GM21576 (cell line): ENCODE measurements around the gene GLMP.
"Not testable (repeated sequence)": the region's sequence is repeated elsewhere in the genome, so short reads cannot be mapped to it uniquely, and the experiment has no call there.

Experiments
- ATAC-seq: cut with Tn5 transposase; IDR thresholded peaks from one replicate; pipeline ENCODE4 v1.9.1; 2021; ENCODE audit warnings: mild to moderate bottlenecking, moderate library complexity; ENCODE audit not compliant: unreplicated experiment

GLMP gene, protein sequence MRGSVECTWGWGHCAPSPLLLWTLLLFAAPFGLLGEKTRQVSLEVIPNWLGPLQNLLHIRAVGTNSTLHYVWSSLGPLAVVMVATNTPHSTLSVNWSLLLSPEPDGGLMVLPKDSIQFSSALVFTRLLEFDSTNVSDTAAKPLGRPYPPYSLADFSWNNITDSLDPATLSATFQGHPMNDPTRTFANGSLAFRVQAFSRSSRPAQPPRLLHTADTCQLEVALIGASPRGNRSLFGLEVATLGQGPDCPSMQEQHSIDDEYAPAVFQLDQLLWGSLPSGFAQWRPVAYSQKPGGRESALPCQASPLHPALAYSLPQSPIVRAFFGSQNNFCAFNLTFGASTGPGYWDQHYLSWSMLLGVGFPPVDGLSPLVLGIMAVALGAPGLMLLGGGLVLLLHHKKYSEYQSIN

DNA sequence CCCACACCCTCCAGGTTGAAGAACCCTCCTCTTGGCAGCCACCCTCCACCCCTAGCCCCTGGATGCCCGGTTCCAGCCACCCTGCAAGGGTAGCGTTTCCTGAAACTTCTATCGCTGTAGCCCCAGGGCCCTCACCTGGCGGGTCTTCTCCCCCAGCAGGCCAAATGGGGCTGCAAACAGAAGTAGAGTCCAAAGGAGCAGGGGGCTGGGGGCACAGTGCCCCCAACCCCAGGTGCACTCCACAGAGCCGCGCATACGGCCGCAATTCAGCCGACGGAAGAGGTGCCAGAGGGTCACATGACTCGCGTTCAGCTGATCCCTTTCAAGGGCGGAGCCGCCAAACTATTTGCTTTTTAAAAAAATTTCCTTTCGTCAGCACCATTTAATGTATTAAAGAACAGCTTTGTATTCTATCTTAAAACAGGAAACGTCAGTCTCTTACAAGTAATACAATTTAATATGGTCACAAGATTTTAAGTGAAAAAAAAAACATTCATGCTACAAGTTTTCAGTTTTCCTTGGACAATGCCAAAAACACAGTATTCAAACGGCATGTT, at the start of gene GLMP:
Gene GLMP (minus strand): TSS at position 289 of the 557 bp plus-strand sequence. CDS start 34 bp downstream, at position 255.
- ATAC-seq, result no peak

DNA sequence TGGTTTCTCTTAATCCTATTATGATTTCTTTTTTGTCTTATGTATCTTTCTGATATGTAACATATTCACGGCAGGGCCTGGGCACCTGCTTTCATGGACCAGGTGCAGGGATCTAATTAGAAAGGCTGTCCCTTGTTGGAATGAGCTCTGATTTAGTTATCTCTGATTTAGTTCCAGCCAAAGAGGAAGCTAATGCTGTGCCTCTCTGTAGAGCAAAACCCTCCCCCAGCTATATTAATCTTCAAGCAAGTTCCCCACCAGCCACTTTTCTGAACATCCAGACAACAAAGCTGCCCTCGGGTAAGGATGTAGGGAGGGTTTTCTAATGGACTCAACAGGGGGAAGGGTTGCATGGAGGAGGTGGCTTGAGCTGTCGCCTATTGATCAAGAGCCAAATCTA, 48.9 kb upstream of the GLMP start:
- no peak for ATAC-seq

DNA sequence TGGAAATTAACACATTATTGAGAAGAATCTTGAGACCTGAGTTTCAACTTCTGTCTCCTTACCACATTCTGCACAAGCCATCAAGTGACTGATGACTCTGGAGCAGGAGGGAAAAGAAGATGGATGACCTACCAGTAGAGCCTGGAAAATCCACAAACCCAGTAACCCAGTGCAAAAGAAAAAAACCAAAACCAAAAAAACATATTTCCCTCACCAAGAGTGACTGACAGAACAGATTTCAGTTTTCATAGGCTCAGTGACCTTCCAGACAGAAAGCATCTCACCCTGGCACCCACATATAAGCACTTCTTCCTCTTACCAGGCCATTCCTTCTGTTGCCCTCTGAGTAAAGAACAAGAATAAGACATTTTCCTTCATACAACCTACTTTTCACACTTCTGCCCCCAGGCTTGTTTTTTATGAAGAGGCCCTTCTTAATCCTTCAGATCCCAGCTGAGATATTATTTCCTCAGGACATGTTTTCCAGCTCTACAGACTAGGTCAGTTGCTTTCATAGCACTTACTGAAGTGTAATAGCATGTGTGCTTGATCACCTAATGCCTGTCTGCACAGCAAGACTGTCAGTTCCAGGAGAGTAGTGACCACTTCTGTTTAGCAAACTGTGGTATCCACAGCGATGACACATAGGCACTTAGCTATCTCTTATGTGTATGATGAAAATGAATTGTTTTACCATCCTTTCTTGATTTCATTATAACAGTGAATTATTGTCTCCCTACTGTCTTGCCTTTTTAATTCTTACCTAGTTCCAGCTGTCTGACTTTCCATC, 46.9 kb upstream of the GLMP start:
- ATAC-seq, result no peak

DNA sequence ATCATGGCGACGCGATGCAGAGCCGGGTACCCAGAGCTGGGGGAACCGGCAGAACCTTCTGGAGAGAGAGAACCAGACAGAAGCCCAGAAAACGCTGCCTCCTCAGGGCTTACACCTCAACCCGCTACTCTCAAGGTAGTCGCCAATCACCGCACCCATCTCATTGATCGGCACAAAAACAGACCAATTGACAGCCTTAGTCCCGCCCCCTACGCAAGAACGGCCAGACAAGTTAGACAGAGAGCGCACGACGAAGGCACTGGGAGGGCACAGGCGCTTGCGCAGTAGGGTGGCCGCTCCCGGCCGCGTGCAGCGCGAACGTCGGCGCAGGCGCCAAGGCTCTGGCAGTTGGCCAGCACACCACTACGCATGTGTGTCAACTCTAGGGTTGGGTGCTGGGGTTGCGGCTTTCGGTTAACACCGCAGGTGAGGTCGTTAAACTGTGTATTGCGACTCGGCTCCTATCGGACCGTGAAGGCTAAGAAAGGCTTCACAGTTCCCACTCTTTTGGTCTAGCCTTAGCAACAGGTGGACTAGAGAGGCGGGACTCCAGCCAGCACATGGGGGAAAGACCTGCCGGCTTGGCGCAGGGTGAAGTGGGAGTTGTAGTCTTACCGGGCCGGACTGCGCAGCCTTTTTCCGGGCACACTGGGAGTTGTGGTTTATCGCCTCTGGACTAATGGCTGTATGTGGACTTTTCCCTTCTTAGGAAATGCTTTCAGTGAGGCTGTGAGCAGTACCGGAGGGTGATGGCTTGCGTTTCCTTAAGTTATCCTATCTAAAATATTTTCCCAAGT, 42.9 kb upstream of the GLMP start, which contains the start of the genes CCT3 and TSACC:
Gene CCT3 (minus strand): TSS at position 113 of the 797 bp plus-strand sequence. CDS start 108 bp downstream, at position 5.
Gene TSACC (plus strand): TSS at position 347 of the 797 bp plus-strand sequence. CDS start 1,232 bp downstream, outside the sequence.
- ATAC-seq, result peak; percentile 88

DNA sequence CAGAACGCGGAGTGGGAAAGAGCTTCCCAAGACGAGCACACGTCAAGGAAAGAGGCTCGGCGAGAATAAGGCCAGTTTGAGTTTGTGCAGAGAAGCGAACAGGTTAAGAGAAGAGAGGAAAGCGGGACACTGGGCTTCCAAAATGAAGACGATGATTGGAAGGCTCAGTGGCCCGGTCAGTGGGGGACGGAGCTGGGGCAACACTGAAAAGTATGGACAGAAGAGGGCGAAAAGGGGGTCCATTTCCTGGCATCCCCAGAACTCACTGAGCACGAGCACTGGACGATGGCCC, 42.4 kb upstream of the GLMP start:
- ATAC-seq, result no peak

DNA sequence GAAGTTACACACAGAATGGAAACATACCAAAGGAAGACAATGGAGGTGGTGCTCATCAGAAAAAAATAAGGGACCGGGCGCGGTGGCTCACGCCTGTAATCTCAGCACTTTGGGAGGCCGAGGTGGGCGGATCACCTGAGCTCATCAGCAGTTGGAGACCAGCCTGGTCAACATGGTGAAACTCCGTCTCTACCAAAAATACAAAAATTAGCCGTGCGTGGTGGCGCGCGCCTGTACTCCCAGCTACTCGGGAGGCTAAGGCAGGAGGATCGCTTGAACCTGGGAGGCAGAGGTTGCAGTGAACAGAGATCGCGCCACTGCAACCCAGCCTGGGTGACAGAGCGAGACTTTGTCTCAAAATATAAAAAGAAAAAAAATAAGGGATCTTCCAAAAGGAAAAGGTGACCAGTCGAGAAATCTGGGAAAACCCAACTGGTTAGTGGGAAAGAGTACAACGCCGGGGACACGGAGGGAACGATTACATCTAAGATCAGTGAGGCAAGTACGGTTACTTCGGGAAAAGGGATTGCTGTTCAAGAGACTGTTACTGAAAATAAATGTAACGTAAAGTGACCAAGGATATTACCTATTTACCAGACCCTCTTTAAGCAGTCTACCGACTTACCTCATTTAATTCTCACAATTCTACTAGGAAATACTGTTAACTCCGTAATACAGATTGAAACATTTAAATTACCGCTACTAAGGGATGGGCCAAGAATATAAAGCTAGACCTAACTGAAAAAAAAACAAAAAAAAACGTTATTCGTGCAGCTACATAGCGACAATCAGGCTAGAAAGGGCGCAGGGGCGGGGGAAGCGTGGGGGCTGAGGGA, 41.8 kb upstream of the GLMP start:
- no peak for ATAC-seq

DNA sequence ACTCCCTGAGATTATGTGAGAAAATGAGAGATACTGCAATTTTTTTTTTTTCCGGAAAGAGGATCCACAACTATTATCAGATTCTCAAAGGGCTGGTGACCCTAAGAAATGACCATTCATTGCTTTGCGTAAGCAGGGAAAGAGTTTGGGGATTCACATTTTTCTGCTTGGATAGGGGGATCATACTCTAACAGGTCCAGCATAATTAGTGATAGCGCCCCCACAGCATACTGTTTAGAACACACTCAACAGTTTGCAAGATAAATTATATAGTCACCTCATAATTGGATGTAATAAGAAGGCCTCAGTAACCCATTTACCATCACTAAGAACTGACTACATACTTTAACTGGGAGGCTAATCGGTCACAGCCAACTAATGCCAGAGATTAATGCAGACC, 40.8 kb upstream of the GLMP start:
- ATAC-seq, result no peak

DNA sequence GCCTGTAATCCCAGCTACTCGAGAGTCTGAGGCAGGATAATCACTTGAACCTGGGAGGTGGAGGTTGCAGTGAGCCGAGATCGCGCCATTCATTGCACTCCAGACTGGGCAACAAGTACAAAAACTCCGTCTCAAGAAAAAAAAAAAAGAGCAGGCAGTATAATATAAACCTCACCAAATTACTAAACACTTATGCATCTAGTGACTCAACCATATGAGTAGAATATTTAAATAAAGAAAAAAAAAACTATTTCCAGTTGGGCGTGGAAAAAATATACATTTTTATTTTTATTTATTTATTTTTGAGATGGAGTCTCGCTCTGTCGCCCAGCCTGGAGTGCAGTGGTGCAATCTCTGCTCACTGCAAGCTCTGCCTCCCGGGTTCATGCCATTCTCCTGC, 27.7 kb upstream of the GLMP start:
- ATAC-seq, result not testable (repeated sequence)

DNA sequence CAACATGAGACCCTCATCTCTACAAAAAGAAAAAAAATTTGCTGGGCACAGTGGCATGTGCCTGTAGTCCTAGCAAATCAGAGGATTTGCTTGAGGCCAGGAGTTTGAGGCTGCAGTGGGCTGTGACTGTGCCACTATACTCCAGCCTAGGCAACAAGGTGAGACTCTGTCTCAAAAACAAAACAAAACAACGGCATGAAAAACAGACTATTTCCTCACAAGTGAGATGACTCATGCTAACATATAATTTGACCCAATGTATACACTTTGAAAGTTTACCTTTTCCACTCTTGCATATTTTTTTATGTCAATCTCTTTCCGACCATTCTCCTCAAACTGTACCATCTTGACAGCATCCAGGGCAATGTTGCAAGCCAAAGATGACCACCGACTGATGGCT, 25.1 kb upstream of the GLMP start:
- ATAC-seq, result no peak

DNA sequence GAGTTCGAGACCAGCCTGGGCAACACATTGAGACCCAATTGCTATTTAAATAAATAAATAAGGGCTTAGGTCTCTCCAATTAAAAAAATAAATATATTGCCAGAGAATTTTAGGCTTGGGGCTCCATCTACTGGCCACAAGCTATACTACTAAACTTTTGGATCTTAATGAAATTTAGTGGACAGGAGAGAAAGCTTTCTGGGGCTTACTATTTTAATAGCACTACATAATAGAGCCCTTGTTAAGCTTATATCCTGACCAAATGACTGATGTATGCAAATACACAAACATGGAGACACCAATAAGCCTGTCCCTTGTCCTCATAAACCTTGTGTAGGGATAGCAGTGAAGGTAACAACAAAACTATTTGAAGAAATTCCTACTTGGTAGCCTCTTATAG, 24.2 kb upstream of the GLMP start:
- ATAC-seq, result no peak

DNA sequence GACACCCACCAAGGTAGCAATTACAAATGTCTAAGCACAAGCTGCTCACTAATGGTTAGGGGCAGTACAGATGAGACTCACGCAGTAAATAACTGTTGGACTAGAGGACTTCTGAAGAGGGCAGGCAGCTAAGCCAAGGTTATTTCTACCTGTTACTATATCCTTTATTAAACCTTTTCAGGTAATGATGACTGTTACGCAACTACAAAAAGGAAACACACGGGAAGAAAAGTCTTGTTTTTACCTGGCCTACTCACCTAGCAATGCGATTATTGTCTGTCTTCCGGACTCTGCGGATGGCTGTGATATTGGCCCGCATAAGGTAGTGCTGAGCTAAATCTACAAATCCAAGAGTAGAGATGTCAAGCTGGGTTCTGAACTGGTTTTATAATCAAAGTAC, 21.4 kb upstream of the GLMP start:
- ATAC-seq, result no peak

DNA sequence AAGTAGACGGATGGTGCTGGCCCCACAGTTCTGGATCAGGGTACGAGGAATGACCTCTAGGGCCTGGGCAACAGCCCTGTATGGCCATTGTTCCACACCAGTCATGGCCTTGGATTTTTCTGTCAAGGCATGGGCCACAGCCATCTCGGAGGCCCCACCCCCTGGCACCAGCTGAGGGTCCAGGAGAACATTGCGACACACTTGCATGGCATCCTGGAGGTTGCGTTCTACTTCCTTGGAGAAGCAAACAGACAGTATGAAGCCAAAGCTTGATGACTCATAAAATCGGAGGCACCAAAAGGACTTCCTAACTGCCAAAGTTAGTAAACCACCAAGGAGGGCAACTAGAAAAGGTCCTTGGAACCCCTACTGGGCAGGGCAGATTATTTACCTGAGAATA, 15.5 kb upstream of the GLMP start:
- no peak for ATAC-seq

DNA sequence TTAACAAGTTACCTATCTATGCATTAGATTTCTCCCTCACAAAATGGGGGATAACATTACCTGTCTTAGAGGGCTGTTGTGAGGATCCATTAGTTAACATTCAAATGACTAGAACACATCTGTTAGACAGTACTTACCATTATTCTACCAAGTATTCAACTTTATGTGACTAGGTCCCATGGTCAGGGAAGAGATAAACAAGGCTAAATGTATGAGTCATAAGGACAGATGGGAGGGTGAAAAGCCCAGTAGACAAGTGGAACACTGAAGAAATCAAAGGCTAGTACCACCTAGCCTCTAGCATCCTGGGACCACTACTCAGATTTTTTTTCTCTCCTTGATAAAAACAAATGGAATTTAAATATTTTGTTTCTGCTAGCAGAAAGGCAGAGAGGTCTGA, 12.6 kb upstream of the GLMP start:
- no peak for ATAC-seq

DNA sequence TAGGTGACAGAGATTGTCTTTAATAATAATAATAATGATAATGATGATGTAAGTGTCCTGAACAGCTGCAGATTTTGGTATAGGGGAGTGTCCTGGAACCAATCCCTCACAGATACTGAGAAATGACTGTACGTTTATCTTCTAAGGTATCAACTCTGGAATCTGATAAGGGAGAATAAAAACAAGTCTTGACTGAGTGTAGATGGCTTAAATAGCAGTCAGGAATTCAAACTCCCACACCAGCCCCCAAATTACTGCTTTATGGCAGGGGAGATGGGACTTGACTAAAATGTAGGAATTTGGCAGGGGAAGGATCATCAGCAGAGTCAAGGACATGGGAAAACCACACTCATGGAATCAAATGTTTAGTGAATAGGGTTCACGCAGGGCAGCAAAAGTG, 9.7 kb upstream of the GLMP start:
- no peak for ATAC-seq

DNA sequence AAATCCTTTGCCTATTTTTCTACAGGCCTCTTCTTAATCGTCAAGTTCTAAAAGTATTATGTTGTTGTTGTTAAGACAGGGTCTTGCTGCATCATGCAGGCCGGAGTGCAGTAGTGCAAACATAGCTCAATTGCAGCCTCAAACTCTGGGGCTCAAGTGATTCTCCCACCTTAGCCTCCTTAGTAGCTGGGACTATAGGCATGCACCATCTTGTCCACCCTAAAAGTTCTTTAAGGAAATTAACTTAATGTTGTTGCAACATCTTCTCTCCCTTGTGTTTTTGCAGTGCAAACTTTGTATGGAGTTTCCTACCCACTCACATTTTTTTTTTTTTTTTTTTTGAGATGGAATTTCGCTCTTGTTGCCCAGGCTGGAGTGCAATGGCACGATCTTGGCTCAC, 7.8 kb upstream of the GLMP start:
- ATAC-seq, result no peak

DNA sequence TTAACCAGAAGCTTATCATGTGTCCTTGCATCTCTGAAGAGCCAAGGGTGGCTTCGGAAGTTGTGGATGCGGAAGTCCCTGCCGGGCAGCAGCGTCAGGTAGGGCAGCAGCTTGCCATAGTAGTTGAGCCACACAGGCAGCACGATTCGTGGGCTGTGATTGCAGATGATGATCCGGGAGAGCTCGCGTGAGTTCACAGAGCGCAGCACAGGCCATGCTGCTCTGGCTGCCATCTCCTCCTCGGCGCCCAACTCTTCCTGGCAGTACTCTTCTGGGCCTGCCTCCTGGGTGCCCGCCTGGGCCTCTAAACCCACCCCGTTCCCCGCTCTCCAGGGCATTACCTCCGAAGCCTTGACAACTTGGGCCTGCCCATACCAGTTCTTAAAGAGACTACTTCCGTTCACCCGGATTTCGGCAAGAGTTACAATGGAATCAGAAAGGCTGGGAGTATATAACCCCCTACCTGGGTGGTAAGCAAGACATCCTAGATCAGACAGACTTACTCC, 3.4 kb upstream of the GLMP start, which contains the start of gene VHLL:
Gene VHLL (minus strand): TSS at position 456 of the 506 bp plus-strand sequence. CDS start 118 bp downstream, at position 338.
- no peak for ATAC-seq

DNA sequence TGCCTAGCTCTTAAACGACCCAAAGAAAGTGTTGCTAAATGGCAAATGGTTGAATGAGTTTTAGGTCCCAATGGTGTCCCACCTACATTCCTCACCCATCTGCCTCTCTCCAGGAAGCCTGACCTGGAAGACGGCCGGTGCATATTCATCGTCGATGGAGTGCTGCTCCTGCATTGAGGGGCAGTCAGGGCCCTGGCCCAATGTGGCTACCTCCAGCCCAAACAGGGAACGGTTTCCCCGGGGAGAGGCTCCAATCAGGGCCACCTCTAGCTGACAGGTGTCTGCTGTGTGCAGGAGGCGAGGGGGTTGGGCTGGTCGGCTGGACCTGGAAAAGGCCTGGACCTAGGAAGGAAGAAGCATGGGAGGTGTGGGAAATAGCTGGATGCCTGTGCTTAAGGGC, 1.6 kb downstream of the GLMP start:
- no peak for ATAC-seq

DNA sequence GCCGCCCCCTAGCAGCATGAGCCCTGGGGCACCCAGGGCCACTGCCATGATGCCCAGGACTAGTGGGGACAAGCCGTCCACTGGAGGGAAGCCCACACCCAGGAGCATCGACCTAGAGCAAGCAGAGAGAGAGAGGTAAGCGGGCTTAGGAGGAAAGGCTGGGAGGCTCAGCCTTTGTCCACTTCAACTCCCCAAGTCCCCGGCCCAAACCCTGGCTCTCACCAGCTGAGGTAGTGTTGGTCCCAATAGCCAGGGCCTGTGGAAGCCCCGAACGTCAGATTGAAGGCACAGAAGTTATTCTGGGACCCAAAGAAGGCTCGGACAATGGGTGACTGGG, 2.4 kb downstream of the GLMP start:
- no peak for ATAC-seq

DNA sequence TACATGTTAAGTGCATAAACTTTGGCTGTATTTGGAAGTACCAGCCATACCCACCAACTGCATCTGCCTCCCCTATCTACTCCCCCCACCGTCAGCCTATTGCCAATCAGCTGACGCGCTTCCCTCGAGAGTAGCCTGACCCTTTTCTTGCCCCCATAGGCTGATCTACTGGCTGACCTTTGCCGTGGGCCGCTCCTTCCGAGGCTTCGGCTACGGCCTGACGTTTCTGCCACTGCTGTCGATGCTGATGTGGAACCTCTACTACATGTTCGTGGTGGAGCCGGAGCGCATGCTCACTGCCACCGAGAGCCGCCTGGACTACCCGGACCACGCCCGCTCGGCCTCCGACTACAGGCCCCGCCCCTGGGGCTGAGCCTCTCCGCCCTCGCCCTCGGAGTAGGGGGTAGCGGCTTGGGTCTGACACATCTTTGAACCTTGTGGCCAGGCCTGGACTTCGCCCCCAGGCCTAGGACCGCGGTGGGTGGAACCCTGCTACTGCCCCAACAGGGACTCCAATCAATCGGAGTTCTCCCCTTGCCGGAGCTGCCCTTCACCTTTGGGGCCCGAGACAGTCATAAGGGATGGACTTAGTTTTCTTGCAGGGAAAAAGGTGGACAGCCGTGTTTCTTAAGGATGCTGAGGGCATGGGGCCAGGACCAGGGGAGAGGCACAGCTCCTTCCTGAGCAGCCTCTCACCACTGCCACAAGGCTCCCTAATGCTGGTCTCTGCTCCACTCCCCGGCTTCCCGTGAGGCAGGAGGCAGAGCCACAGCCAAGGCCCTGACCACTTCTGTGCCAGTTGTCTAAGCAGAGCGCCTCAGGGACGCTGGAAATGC, 4.0 kb downstream of the GLMP start:
- no peak for ATAC-seq
